UCSD-AML1 (cell line): Measurements from ENCODE around the gene ENTR1.

Experiments used
- DNase-seq: peaks from one replicate; lab custom pipeline; 2025; ENCODE audit not compliant: unreplicated experiment; lab: John Stamatoyannopoulos, UW

ENTR1 gene

GRCh38 chr9:136398286-136398685 is 12.1 kb downstream of the ENTR1 start:
- no peak for DNase-seq

GRCh38 chr9:136397643-136398042 is 12.8 kb downstream of the ENTR1 start:
- DNase-seq, result no peak

GRCh38 chr9:136396219-136396515 is 14.2 kb downstream of the ENTR1 start:
- no peak for DNase-seq

GRCh38 chr9:136395345-136396218 is 14.8 kb downstream of the ENTR1 start:
- DNase-seq, result no peak

DNA sequence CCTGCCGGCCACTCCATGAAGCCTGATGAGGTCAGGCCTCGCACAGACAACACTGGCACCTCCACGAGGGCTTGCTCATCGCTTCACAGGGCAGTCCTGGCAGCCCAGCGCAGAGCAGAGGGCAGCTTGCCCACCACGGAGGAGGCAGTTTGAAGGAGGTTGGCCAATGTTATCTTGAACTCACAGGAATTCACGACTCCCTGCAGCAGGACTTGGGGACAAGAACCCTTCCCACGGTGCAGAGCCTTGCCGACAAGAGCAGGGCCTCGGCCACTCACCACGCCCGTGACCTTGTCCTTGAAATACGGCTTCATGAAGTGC is 15.4 kb downstream of the ENTR1 start:
- DNase-seq, result no peak

GRCh38 chr9:136394312-136395019 is 15.9 kb downstream of the ENTR1 start:
- no peak for DNase-seq

DNA sequence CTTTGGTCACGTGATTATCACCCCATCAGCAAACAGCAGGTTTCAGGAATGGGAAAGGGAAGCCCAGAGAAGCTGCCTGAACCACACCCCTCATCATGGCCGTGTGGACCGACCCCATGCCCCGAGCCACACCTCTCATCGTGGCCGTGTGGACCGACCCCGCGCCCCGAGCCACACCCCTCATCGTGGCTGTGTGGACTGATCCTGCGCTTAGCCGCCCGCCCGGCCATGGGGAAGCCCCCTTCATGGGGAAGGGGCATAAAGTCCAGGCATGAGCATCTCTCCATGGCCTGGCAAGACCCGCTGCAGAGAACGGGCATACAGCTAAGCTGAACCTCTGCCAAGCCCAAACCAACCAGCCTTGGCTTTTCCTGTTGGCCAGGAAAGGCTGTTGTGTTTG is 16.9 kb downstream of the ENTR1 start:
- DNase-seq, result no peak

- no peak for DNase-seq
Measured at GRCh38 chr9:136392538-136393449, 17.6 kb downstream of the ENTR1 start.

GRCh38 chr9:136391737-136392537 is 18.5 kb downstream of the ENTR1 start:
- no peak for DNase-seq

- DNase-seq, result no peak
Measured at GRCh38 chr9:136389396-136389795, 21.0 kb downstream of the ENTR1 start.

DNA sequence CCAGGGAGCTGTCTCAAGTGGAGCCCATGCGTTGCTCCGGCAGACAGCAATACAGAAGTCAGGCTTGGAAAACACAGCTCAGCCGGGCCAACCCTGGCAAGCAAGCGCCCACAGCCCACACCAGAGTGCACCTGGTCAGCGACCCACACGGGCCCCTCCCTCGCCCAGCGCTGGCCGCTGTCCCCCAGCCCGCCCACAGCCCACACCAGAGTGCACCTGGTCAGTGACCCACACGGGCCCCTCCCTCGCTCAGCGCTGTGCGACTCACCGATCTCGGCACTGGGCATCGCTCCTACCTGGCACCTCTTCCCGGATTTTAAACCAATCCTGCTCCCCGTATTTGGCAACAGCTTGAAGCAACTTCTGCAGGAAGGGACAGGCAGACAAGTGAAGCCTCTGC is 23.2 kb downstream of the ENTR1 start:
- no peak for DNase-seq

GRCh38 chr9:136386018-136386417 is 24.4 kb downstream of the ENTR1 start:
- no peak for DNase-seq

- no peak for DNase-seq
Measured at GRCh38 chr9:136385015-136385414, 25.4 kb downstream of the ENTR1 start.

GRCh38 chr9:136383436-136383835 is 27.0 kb downstream of the ENTR1 start:
- DNase-seq, result no peak

DNA sequence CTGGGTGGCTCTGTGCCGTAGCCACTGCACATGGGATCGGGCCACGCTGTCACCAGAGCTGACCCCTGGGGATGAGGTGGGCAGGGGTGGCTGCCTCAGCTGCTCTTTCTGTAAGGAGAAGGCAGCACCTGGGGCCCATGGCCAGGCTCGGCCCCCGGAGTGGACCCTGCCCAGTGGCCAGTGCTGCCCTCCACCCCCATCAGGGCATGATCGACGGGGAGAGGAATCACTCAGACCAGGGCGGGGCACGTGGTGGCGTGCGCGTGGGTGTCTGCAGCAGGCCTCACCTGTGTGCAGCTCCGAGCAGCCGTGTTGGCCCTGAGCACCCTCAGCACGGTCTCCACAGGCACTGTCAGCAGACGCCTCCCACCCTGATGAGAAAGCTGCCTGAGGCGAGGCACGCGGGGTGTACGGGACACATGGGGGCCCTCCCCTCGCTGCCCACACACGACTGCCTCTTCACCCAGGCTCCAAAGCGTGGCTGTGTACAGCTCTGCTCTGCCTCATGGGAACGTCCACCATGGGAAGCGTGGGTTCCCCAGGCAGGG is 28.4 kb downstream of the ENTR1 start:
- no peak for DNase-seq

DNA sequence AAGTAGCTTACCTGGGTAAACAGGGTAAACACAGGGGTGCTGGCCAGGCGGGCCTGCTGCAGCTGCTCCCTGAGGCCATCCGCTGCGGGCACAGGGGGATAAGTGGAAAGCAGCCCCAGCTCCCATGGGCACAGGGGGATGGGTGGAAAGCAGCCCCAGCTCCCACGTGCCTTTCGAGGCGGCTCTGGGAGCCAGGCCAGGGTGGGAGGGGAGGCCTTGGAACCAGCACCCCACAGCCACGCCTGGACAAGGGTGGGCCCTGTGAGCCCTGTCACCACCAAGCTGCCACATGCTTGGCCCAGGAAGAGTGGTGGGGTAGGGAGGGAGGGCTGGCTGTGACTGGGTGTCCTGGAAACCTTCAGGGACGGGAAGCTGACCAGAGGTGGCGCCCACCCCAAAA is 29.1 kb downstream of the ENTR1 start:
- no peak for DNase-seq

- DNase-seq, result no peak
Measured at GRCh38 chr9:136380381-136380780, 30.0 kb downstream of the ENTR1 start.

DNA sequence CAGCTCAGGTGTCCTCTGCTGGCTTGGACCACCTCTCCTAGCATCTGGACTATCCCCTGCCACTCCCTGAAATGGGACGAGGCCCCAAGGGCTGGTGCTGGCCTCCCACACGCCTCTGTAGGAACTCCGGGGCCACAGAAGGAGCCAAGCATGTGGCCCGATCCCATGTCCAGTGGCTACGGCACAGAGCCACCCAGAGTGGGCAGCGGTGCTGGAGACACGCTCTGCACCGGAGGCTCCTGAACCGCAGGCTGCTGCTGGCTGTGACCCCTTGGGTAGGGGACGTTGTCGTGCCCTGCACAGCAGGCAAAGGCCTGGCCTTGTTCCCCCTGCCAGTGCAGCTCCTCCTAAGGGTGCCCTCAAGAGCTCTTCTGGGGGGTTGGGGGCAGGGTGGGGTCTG is 30.5 kb downstream of the ENTR1 start:
- no peak for DNase-seq

DNA sequence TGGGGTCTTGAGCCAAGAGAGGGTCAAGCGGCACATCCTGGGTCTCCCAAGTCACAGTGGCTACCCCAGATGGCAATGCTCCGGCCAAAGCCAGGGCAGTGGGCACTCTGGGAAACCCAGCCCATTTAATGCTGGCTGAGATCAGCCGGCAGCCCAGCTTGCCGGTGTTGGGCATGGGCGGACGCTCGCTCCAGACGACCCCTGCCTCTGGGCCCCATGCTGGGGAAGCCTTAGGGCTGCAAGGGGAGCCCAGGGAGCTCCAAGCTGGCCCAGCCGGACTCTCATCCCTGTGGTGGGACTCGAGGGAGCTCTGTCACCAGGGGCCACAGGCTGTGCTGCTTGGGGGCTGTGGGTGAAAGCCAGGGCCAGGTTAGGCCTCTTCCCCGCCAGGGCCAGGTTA is 31.0 kb downstream of the ENTR1 start:
- DNase-seq, result no peak

GRCh38 chr9:136379003-136379287 is 31.5 kb downstream of the ENTR1 start:
- no peak for DNase-seq
